HepG2 (cell line): ENCODE results near the gene SECTM1. TPM values are rescaled to one million over a fixed set of nuclear protein-coding genes. Genes with fewer than 3 reads are reported as not detected.
A peak's percentile ranks its signal among the peaks of the same experiment; 100 is the strongest.

Experiments used
- ATF3 ChIP-seq: sonication (generic); formaldehyde crosslinking; IDR thresholded peaks from 2 replicates; pipeline ENCODE4 v1.4.0; 2020; ENCODE audit warnings: missing genetic modification reagents
- HNRNPH1 ChIP-seq: fragments of 200-400 bp; formaldehyde crosslinking; optimal IDR thresholded peaks from 2 replicates; pipeline ENCODE3; 2017; ENCODE audit warnings: mild to moderate bottlenecking, low read depth, low read length
- PHF20 ChIP-seq: sonication (generic); formaldehyde crosslinking; IDR thresholded peaks from 2 replicates; pipeline ENCODE4 v1.5.0; 2020; ENCODE audit warnings: mild to moderate bottlenecking, missing genetic modification reagents
- SP5 ChIP-seq: IDR thresholded peaks from 2 replicates; pipeline ENCODE4 v1.6.1; 2016; ENCODE audit warnings: low read depth, borderline replicate concordance
- ZBTB3 ChIP-seq: sonication (generic); formaldehyde crosslinking; IDR thresholded peaks from 2 replicates; pipeline ENCODE4 v1.4.0; 2020; ENCODE audit warnings: low read depth, mild to moderate bottlenecking, moderate library complexity, missing genetic modification reagents, borderline replicate concordance
- ZFP62 ChIP-seq: sonication (generic); formaldehyde crosslinking; IDR thresholded peaks from 2 replicates; pipeline ENCODE4 v1.4.0; 2020; ENCODE audit warnings: missing genetic modification reagents
- ZFP91 ChIP-seq: sonication (generic); formaldehyde crosslinking; IDR thresholded peaks from 2 replicates; pipeline ENCODE4 v1.9.0; 2022; ENCODE audit warnings: missing genetic modification reagents, mild to moderate bottlenecking, borderline replicate concordance
- ZNF256 ChIP-seq: sonication (generic); formaldehyde crosslinking; conservative IDR thresholded peaks from 2 replicates; pipeline ENCODE4 v1.4.0; 2020; ENCODE audit warnings: missing genetic modification reagents
- ZNF724P ChIP-seq: sonication (generic); formaldehyde crosslinking; IDR thresholded peaks from 2 replicates; pipeline ENCODE4 v1.8.0; 2022; ENCODE audit warnings: missing genetic modification reagents, borderline replicate concordance
- polyA plus RNA-seq, 8 experiments: library from polyadenylated mRNA; depleted of rRNA in 3 of 8; stranded (reverse) in 7 of 8; unstranded in 1 of 8; fragments of >200 nt; fragmentation: Illumina TruSeq in 4 of 8; extraction: Trizol in 4 of 8; gene quantifications; 2 replicates each; pipeline versions ENCODE4 v1.2.1 to v1.2.3, GENCODE V29; 2011 to 2016; ENCODE audit warnings: low read depth in 4 of 8, missing spikeins in 1 of 8, mixed read lengths in 1 of 8; ENCODE audit not compliant: insufficient read depth in 1 of 8
- total RNA-seq, 5 experiments: library from RNA; depleted of rRNA; stranded (reverse); fragments of >200 nt; fragmentation: Illumina TruSeq; extraction: Trizol; gene quantifications; 2 replicates each; pipeline ENCODE4 v1.2.3, GENCODE V29; 2016; ENCODE audit warnings: low read depth in 1 of 5
- TF ChIP-seq, protein P1 (sequence below): sonication (generic); formaldehyde crosslinking; IDR thresholded peaks from 2 replicates; pipeline ENCODE4 v1.9.0; 2022; ENCODE audit warnings: low read depth, missing genetic modification reagents
- TF ChIP-seq, protein P2 (sequence below): sonication (generic); formaldehyde crosslinking; IDR thresholded peaks from 2 replicates; pipeline ENCODE4 v1.4.0; 2020; ENCODE audit warnings: missing genetic modification reagents
- TF ChIP-seq, protein P3 (sequence below): sonication (generic); formaldehyde crosslinking; IDR thresholded peaks from 2 replicates; pipeline ENCODE4 v1.4.0; 2020; ENCODE audit warnings: missing genetic modification reagents
- TF ChIP-seq, protein P4 (sequence below): sonication (generic); formaldehyde crosslinking; IDR thresholded peaks from 2 replicates; pipeline ENCODE4 v1.5.1; 2020; ENCODE audit warnings: mild to moderate bottlenecking, missing genetic modification reagents, borderline replicate concordance

Gene SECTM1
- total and polyA plus RNA-seq, 2 of the 13 experiments (the other 11 are each of a cell fraction or from before 2014, with no cell fraction given), result 3.5 to 5.3 TPM

DNA sequence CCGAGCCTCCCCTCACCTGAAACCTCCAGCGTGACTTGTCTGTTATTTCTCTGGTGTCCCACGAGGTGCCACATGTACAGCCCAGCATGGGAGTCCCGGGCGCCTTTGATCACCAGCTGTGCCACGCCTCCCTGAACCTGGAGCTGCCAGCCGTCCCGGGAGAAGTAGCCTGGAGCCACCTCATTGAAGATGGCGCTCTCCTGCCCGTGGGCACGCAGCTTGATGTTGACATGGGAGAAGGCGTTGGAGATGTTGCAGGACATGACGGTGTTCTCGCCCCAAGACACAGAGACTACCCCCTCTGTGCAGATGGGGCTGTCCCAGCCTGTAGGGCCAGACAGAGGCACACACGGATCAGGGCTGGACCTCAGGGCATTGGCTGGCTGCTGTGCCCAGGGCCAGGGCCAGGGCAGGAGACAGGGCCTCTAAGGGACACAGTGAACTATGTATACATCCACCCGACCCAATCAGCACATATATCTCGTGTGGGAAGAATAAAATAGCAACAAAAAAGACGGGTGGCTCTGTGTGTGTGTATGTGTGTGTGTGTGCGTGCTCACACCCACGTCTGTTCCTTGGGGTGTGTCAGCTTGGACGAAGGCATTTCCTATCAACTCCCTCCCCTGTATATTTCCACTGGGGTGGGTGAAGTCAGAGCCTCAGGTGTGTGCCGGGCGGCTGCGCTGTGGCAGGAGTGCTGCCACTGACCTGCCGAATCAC, 8.8 kb downstream of the SECTM1 start (continued):
- TF ChIP-seq, protein P1, sequence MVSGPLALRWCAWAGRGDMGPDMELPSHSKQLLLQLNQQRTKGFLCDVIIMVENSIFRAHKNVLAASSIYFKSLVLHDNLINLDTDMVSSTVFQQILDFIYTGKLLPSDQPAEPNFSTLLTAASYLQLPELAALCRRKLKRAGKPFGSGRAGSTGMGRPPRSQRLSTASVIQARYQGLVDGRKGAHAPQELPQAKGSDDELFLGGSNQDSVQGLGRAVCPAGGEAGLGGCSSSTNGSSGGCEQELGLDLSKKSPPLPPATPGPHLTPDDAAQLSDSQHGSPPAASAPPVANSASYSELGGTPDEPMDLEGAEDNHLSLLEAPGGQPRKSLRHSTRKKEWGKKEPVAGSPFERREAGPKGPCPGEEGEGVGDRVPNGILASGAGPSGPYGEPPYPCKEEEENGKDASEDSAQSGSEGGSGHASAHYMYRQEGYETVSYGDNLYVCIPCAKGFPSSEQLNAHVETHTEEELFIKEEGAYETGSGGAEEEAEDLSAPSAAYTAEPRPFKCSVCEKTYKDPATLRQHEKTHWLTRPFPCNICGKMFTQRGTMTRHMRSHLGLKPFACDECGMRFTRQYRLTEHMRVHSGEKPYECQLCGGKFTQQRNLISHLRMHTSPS (CRISPR knock-in tag), result peak; percentile 52; the same call in 1 of the 2 replicates
- TF ChIP-seq ZFP62 (CRISPR knock-in tag) (no peak), ZBTB3 (CRISPR knock-in tag) (no peak), ZFP91 (no peak), ZNF724P (peak; percentile 20; the same call in 1 of the 2 replicates), HNRNPH1 (peak; percentile 5), ATF3 (no peak), ZNF256 (CRISPR knock-in tag) (no peak), PHF20 (CRISPR knock-in tag) (no peak), SP5 (CRISPR knock-in tag) (no peak)
- TF ChIP-seq, protein P2, sequence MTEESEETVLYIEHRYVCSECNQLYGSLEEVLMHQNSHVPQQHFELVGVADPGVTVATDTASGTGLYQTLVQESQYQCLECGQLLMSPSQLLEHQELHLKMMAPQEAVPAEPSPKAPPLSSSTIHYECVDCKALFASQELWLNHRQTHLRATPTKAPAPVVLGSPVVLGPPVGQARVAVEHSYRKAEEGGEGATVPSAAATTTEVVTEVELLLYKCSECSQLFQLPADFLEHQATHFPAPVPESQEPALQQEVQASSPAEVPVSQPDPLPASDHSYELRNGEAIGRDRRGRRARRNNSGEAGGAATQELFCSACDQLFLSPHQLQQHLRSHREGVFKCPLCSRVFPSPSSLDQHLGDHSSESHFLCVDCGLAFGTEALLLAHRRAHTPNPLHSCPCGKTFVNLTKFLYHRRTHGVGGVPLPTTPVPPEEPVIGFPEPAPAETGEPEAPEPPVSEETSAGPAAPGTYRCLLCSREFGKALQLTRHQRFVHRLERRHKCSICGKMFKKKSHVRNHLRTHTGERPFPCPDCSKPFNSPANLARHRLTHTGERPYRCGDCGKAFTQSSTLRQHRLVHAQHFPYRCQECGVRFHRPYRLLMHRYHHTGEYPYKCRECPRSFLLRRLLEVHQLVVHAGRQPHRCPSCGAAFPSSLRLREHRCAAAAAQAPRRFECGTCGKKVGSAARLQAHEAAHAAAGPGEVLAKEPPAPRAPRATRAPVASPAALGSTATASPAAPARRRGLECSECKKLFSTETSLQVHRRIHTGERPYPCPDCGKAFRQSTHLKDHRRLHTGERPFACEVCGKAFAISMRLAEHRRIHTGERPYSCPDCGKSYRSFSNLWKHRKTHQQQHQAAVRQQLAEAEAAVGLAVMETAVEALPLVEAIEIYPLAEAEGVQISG (CRISPR knock-in tag), result no peak
- TF ChIP-seq, protein P3, sequence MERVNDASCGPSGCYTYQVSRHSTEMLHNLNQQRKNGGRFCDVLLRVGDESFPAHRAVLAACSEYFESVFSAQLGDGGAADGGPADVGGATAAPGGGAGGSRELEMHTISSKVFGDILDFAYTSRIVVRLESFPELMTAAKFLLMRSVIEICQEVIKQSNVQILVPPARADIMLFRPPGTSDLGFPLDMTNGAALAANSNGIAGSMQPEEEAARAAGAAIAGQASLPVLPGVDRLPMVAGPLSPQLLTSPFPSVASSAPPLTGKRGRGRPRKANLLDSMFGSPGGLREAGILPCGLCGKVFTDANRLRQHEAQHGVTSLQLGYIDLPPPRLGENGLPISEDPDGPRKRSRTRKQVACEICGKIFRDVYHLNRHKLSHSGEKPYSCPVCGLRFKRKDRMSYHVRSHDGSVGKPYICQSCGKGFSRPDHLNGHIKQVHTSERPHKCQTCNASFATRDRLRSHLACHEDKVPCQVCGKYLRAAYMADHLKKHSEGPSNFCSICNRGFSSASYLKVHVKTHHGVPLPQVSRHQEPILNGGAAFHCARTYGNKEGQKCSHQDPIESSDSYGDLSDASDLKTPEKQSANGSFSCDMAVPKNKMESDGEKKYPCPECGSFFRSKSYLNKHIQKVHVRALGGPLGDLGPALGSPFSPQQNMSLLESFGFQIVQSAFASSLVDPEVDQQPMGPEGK (CRISPR knock-in tag), result no peak
- TF ChIP-seq, protein P4, sequence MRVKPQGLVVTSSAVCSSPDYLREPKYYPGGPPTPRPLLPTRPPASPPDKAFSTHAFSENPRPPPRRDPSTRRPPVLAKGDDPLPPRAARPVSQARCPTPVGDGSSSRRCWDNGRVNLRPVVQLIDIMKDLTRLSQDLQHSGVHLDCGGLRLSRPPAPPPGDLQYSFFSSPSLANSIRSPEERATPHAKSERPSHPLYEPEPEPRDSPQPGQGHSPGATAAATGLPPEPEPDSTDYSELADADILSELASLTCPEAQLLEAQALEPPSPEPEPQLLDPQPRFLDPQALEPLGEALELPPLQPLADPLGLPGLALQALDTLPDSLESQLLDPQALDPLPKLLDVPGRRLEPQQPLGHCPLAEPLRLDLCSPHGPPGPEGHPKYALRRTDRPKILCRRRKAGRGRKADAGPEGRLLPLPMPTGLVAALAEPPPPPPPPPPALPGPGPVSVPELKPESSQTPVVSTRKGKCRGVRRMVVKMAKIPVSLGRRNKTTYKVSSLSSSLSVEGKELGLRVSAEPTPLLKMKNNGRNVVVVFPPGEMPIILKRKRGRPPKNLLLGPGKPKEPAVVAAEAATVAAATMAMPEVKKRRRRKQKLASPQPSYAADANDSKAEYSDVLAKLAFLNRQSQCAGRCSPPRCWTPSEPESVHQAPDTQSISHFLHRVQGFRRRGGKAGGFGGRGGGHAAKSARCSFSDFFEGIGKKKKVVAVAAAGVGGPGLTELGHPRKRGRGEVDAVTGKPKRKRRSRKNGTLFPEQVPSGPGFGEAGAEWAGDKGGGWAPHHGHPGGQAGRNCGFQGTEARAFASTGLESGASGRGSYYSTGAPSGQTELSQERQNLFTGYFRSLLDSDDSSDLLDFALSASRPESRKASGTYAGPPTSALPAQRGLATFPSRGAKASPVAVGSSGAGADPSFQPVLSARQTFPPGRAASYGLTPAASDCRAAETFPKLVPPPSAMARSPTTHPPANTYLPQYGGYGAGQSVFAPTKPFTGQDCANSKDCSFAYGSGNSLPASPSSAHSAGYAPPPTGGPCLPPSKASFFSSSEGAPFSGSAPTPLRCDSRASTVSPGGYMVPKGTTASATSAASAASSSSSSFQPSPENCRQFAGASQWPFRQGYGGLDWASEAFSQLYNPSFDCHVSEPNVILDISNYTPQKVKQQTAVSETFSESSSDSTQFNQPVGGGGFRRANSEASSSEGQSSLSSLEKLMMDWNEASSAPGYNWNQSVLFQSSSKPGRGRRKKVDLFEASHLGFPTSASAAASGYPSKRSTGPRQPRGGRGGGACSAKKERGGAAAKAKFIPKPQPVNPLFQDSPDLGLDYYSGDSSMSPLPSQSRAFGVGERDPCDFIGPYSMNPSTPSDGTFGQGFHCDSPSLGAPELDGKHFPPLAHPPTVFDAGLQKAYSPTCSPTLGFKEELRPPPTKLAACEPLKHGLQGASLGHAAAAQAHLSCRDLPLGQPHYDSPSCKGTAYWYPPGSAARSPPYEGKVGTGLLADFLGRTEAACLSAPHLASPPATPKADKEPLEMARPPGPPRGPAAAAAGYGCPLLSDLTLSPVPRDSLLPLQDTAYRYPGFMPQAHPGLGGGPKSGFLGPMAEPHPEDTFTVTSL (CRISPR knock-in tag), result no peak
